Measurements from ENCODE around the gene ATP5PB. TPM values are rescaled to one million over a fixed set of nuclear protein-coding genes. Genes with fewer than 3 reads are reported as not detected.

ATP5PB gene
- total RNA-seq, 1 donor from 2014 or later = 142 TPM

GRCh38 chr1:111463029-111463683, 13.9 kb downstream of the ATP5PB start:
- no peaks in the 10 kb centered on the region for H3K27me3 ChIP-seq
- peaks cover 0 to 59% of the 10 kb centered on the region in 2 donors for H3K36me3 ChIP-seq
- H3K9me3 ChIP-seq = no peaks in the 10 kb centered on the region
- no peaks in the 10 kb centered on the region for H3K4me1 ChIP-seq
- TF ChIP-seq POLR2A (IDR thresholded peaks at IDR 0.05) = no peak
- TF ChIP-seq CTCF (IDR thresholded peaks at IDR 0.05) = no peak
- TF ChIP-seq POLR2AphosphoS5 (IDR thresholded peaks at IDR 0.05; ENCODE audit: insufficient read depth in 1 of 2, low read depth in 1 of 2) = no peak
- no peak overlapping the region for H3K4me3 ChIP-seq
- intact Hi-C loops (cut with DNase I) = no loop called here
- DNase-seq (ENCODE audit: extremely low spot score in 2 of 2) = no peak
- H3K27ac ChIP-seq = no peak overlapping the region

- no peak for TF ChIP-seq POLR2AphosphoS5 (IDR thresholded peaks at IDR 0.05; ENCODE audit: insufficient read depth in 1 of 2, low read depth in 1 of 2)
- no peak for TF ChIP-seq POLR2A (IDR thresholded peaks at IDR 0.05)
- no peak for TF ChIP-seq CTCF (IDR thresholded peaks at IDR 0.05)
- H3K4me3 ChIP-seq = no peak overlapping the region
- no peaks in the 10 kb centered on the region for H3K27me3 ChIP-seq
- H3K36me3 ChIP-seq = peaks cover 0 to 63% of the 10 kb centered on the region in 2 donors
- H3K27ac ChIP-seq = no peak overlapping the region
- intact Hi-C loops (cut with DNase I) = no loop called here
- H3K4me1 ChIP-seq = no peaks in the 10 kb centered on the region
- no peaks in the 10 kb centered on the region for H3K9me3 ChIP-seq
- no peak for DNase-seq (ENCODE audit: extremely low spot score in 2 of 2)
Measured at GRCh38 chr1:111465754-111466153, 16.5 kb downstream of the ATP5PB start.

DNA sequence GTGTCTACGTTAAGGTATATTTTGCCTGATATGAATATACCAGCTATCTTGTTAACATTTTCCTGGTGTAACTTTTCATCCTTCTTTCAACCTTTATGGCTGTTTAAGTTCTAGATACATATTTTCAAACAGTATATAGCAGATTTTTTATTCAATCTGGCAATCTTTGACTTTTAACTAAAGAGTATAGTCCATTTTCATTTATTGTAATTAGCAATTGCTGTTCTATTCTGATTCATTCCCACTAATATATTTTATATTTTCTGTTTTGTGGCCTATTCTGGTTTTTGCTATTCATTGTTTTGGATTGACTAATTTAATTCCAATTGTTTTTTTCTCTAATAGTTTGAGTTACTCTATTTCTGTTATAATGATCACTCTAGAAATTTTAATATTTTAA, 17.2 kb downstream of the ATP5PB start:
- peaks cover 0 to 56% of the 10 kb centered on the region in 2 donors for H3K36me3 ChIP-seq
- H3K4me3 ChIP-seq = no peak overlapping the region
- no peaks in the 10 kb centered on the region for H3K4me1 ChIP-seq
- H3K9me3 ChIP-seq = no peaks in the 10 kb centered on the region
- H3K27me3 ChIP-seq = no peaks in the 10 kb centered on the region
- intact Hi-C loops (cut with DNase I) = no loop called here
- no peak overlapping the region for H3K27ac ChIP-seq
- TF ChIP-seq POLR2A (IDR thresholded peaks at IDR 0.05) (no peak), CTCF (IDR thresholded peaks at IDR 0.05) (no peak), POLR2AphosphoS5 (IDR thresholded peaks at IDR 0.05; ENCODE audit: insufficient read depth in 1 of 2, low read depth in 1 of 2) (no peak)
- DNase-seq (ENCODE audit: extremely low spot score in 2 of 2) = no peak

GRCh38 chr1:111467865-111468716, 18.8 kb downstream of the ATP5PB start:
- Histone ChIP-seq H3K4me3 (no peak overlapping the region), H3K4me1 (no peaks in the 10 kb centered on the region), H3K36me3 (peaks cover 0 to 50% of the 10 kb centered on the region in 2 donors), H3K27ac (no peak overlapping the region), H3K9me3 (no peaks in the 10 kb centered on the region), H3K27me3 (no peaks in the 10 kb centered on the region)
- intact Hi-C loops (cut with DNase I) = no loop called here
- TF ChIP-seq CTCF (IDR thresholded peaks at IDR 0.05) (no peak), POLR2A (IDR thresholded peaks at IDR 0.05) (no peak), POLR2AphosphoS5 (IDR thresholded peaks at IDR 0.05; ENCODE audit: insufficient read depth in 1 of 2, low read depth in 1 of 2) (no peak)
- no peak for DNase-seq (ENCODE audit: extremely low spot score in 2 of 2)

DNA sequence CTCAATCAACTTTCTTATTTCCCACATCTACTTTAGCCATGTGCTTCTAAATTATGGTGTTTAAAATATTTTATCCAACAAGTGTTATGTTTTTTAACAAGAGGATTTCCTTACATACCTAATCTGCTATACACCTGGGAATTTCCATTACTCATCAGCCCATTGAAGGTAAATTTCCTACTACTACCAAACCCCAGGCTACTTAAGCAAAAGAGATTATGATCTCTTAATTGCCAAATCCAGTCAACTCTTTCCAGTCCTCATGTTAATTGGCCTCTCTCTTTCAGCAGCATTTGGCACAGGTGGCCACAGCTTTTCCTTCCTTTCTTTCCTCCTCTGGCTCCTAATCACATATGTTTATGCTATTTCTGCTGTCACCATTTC, 19.4 kb downstream of the ATP5PB start:
- Histone ChIP-seq H3K27ac (no peak overlapping the region), H3K36me3 (peaks cover 0 to 50% of the 10 kb centered on the region in 2 donors), H3K4me3 (no peak overlapping the region), H3K9me3 (no peaks in the 10 kb centered on the region), H3K27me3 (no peaks in the 10 kb centered on the region), H3K4me1 (no peaks in the 10 kb centered on the region)
- DNase-seq (ENCODE audit: extremely low spot score in 2 of 2) = no peak
- intact Hi-C loops (cut with DNase I) = no loop called here
- TF ChIP-seq POLR2AphosphoS5 (IDR thresholded peaks at IDR 0.05; ENCODE audit: insufficient read depth in 1 of 2, low read depth in 1 of 2) = no peak
- TF ChIP-seq CTCF (IDR thresholded peaks at IDR 0.05) = no peak
- no peak for TF ChIP-seq POLR2A (IDR thresholded peaks at IDR 0.05)

Data from vagina (tissue), 2 donors.